GM13976 (cell line): ENCODE measurements around the gene JPH3.

Experiments
- DNase-seq: peaks from one replicate; pipeline ENCODE4 v3.0.0; 2012; ENCODE audit warnings: low spot score
- in situ Hi-C: fragments of 300-500 bp; cut with MboI; formaldehyde crosslinking; loops from one replicate; pipeline ENCODE4 v1.12.0; 2022; ENCODE audit warnings: low sequenced_read_pairs, mixed read lengths, inconsistent platforms; ENCODE audit not compliant: unreplicated experiment
- TF ChIP-seq, protein P1 (sequence below): IDR thresholded peaks from 2 replicates; pipeline ENCODE4 v1.5.1; 2012; ENCODE audit warnings: borderline replicate concordance, mild to moderate bottlenecking; ENCODE audit not compliant: insufficient read depth; ENCODE audit errors: extremely low read depth, missing control alignments, control extremely low read depth

JPH3 gene

DNA sequence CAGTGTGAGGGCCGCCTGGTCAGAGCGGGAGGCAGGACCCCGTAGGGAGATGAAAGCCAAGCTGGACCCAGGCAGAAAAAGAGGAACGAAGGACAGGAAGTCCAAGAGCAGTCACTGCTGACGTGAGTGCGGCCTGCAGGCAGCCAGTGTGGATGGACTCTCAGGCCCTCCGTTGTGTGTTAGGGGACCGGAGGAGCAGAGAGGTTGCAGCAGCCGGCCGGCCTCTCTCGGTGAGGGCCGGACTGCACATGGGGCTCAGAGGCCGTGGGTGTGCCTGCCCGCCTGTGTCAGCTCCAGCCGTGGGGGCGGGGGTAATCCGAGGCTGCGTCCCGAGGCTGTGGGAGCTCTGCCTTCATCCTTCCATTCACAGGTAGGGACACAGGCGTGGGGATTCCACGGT, 67.4 kb downstream of the JPH3 start:
- no peak for DNase-seq
- in situ Hi-C loops: no loop called here
- TF ChIP-seq, protein P1, sequence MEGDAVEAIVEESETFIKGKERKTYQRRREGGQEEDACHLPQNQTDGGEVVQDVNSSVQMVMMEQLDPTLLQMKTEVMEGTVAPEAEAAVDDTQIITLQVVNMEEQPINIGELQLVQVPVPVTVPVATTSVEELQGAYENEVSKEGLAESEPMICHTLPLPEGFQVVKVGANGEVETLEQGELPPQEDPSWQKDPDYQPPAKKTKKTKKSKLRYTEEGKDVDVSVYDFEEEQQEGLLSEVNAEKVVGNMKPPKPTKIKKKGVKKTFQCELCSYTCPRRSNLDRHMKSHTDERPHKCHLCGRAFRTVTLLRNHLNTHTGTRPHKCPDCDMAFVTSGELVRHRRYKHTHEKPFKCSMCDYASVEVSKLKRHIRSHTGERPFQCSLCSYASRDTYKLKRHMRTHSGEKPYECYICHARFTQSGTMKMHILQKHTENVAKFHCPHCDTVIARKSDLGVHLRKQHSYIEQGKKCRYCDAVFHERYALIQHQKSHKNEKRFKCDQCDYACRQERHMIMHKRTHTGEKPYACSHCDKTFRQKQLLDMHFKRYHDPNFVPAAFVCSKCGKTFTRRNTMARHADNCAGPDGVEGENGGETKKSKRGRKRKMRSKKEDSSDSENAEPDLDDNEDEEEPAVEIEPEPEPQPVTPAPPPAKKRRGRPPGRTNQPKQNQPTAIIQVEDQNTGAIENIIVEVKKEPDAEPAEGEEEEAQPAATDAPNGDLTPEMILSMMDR: no peak

DNA sequence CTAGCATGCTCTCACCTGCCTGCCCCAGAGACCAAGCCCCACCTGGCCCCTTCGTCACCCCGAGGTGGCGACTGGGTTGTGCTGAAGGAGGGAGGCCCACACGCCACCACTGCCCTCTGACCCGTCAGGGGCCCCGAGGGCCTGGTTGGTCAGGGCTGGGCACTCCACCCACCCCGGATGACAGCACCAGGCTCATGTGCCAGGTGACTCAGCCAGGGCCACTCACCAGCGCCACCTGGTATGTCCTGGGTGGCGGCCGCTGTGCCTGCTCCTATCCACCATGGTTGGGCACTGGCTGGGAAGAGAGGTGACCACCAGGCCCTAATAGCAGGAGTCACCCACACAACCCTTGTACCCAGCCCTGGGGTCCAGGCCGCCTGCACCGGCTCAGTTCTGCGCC, 68.9 kb downstream of the JPH3 start:
- TF ChIP-seq, protein P1: no peak
- in situ Hi-C loops: no loop called here
- DNase-seq: no peak

DNA sequence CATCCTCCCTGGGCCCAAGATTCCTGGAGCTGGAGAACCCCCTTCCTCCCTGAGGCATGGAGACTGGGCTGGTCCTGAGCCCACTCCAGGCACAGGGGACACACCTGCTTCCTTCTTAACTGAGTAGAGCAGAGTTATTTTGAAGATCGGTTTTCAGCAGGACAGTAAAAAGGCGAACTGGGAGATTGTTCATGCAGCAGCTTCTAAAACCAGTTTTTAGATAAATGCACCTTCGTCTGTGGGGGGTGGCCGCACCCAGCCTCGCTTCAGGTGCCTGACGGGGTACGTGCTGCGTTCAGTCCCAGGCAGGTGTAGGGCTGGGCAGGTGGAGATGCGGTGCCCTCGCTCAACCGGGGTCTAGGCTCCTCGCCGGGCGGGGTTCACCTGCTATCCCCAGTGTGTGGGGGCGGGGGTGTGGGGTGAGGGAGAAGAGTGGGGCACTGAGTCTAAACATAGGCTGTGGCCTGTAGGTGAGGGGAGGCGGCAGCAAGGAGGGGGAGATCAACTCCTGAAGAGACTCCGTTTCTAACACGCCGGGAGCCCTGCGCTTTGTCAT, 69.5 kb downstream of the JPH3 start:
- in situ Hi-C loops: no loop called here
- TF ChIP-seq, protein P1: no peak
- no peak for DNase-seq

DNA sequence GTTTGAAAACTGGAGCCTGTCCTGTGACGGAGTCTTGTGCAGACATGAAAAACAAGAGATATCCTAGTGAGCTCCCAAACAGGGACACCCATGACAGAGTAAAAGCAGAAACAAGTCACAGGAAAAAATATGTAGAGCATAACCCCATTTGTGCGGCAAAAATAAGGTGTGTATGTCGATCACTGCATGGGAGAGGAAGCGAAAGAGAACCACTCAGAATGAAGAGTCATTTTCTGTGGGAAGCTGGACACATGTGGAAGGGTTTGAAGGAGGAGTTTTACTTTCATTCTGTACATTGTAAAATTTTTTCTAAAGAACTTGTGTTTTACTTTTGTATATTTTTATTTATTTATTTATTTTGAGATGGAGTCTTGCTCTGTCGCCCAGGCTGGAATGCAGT, 72.1 kb downstream of the JPH3 start:
- TF ChIP-seq, protein P1: no peak
- no peak for DNase-seq
- in situ Hi-C loops: no loop called here

DNA sequence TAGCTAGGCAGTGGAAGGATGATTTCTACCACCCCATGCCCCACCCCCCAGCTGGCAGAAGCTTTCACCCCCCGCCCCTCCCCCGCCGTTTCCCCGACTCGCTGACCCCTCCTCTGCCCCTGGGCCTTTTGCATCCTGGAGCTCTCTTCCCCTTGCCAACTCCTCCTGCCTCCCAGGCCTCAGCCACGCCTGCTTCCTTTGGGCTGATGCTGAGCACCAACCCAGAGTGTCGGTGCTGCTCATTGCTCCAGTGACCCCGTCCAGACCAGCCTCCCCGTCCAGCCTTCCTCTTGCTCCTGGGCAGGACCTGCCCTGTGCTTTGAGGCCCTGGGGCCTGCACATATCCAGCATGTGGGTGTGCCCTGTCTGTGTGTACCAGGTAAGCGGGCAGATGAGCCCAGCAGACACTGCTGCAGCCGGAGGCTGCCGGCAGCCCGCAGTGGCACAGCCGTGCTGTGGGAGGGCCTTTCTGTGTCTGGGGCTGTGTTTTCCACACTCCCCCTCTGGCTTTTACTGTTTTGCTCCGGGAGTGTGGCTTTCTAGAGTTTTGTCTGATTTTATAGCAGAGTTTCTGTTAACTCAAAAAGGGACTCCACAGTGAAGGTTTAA, 72.9 kb downstream of the JPH3 start:
- TF ChIP-seq, protein P1: no peak
- in situ Hi-C loops: no loop called here
- no peak for DNase-seq

DNA sequence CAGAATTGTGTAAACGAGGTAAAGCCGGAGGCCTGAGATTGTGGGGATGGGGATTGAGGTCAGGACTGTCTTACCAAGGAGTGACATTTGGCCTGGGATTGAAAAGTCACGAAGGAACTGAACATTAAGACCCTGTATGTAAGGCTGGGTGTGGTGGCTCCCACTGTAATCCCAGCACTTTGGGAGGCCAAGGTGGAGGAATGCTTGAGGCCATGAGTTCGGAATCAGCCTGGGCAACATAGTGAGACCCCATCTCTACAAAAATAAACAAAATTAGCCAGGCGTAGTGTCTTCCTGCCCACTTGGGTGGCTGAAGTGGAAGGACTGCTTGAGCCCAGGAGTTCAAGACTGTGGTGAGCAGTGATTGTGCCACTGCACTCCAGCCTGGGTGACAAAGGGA, 75.5 kb downstream of the JPH3 start:
- TF ChIP-seq, protein P1: no peak
- in situ Hi-C loops: no loop called here
- DNase-seq: no peak

DNA sequence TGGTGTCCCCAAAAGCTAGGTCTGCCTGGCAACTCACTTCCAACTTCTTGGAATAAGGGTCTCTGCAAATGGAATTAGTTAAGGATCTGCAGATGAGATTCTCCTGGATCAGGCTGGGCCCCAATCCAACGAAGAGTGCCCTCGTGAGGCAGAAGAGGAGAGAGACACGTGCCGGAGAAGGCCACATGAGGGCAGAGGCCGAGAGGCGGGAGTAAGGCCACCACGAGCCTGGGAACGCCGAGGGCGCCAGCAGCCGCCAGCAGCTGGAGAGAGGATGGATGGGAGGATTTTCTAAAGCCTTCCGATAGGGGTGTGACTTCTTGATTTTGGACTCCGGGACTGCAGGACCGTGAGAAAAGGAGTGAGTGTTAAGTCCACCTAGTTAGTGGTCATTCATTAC, 76.3 kb downstream of the JPH3 start:
- in situ Hi-C loops: no loop called here
- TF ChIP-seq, protein P1: no peak

More for the DNA sequence above, 76.3 kb downstream of the JPH3 start:
- no peak for DNase-seq
